Mucosa of gallbladder (tissue), 1 donor: ENCODE data around the gene LHFPL6. TPM values are rescaled to one million over a fixed set of nuclear protein-coding genes. Genes with fewer than 3 reads are reported as not detected.
A peak's percentile ranks its signal among the peaks of the same experiment; 100 is the strongest.

Experiments used
- DNase-seq: peaks from one replicate; pipeline ENCODE4 v3.0.0-alpha.2; 2020; ENCODE audit warnings: low spot score
- total RNA-seq: library from RNA; stranded (reverse); gene quantifications from one replicate; pipeline ENCODE4 v1.2.1, GENCODE V29; 2021
- donor health status: DM: no; HTN: no; CAD: no.

LHFPL6 gene
- total RNA-seq, result 30.2 TPM

- DNase-seq, result peak; percentile 70
Observed at GRCh38 chr13:39602614-39603366, at the start of gene LHFPL6. Gene LHFPL6 (minus strand): TSS chr13:39603193.

GRCh38 chr13:39646122-39646521 is 43.1 kb upstream of the LHFPL6 start:
- no peak for DNase-seq

- DNase-seq, result no peak
Observed at GRCh38 chr13:39641645-39642044, 38.7 kb upstream of the LHFPL6 start.

GRCh38 chr13:39637890-39638289 is 34.9 kb upstream of the LHFPL6 start:
- DNase-seq, result no peak

GRCh38 chr13:39635564-39635963 is 32.6 kb upstream of the LHFPL6 start:
- no peak for DNase-seq

- no peak for DNase-seq
Observed at GRCh38 chr13:39632994-39633393, 30.0 kb upstream of the LHFPL6 start.

- DNase-seq, result no peak
Observed at GRCh38 chr13:39631307-39631706, 28.3 kb upstream of the LHFPL6 start.

GRCh38 chr13:39623466-39623865 is 20.5 kb upstream of the LHFPL6 start:
- DNase-seq, result no peak

- no peak for DNase-seq
Observed at GRCh38 chr13:39618561-39618960, 15.6 kb upstream of the LHFPL6 start.

- DNase-seq, result peak; percentile 51
Observed at GRCh38 chr13:39616087-39616694, 13.2 kb upstream of the LHFPL6 start.

GRCh38 chr13:39612023-39612637 is 9.1 kb upstream of the LHFPL6 start:
- DNase-seq, result peak; percentile 78

- no peak for DNase-seq
Observed at GRCh38 chr13:39607876-39608275, 4.9 kb upstream of the LHFPL6 start.

- no peak for DNase-seq
Observed at GRCh38 chr13:39605677-39606320, 2.8 kb upstream of the LHFPL6 start.

GRCh38 chr13:39604756-39605155 is 1.8 kb upstream of the LHFPL6 start:
- no peak for DNase-seq

- no peak for DNase-seq
Observed at GRCh38 chr13:39603424-39603947, 493 bp upstream of the LHFPL6 start.

- no peak for DNase-seq
Observed at GRCh38 chr13:39602277-39602613, 748 bp downstream of the LHFPL6 start.

- DNase-seq, result no peak
Observed at GRCh38 chr13:39601636-39602035, 1.4 kb downstream of the LHFPL6 start.

- no peak for DNase-seq
Observed at GRCh38 chr13:39600766-39601165, 2.2 kb downstream of the LHFPL6 start.

GRCh38 chr13:39599842-39600241 is 3.2 kb downstream of the LHFPL6 start:
- no peak for DNase-seq

- no peak for DNase-seq
Observed at GRCh38 chr13:39599012-39599411, 4.0 kb downstream of the LHFPL6 start.

GRCh38 chr13:39597838-39598237 is 5.2 kb downstream of the LHFPL6 start:
- DNase-seq, result no peak

GRCh38 chr13:39596685-39597084 is 6.3 kb downstream of the LHFPL6 start:
- DNase-seq, result no peak
